OCI-LY1 (cell line): ENCODE measurements around the gene GSG1L.

Experiments used
- CTCF ChIP-seq: fragments of 200-600 bp; sonication (generic), shearing (Covaris generic); IDR thresholded peaks from 2 replicates; pipeline ENCODE4 v1.5.1; 2017; ENCODE audit warnings: mild to moderate bottlenecking, antibody characterized with exemption, low read length, moderate library complexity, mixed read lengths
- EZH2 ChIP-seq: fragments of 200-600 bp; sonication (generic), shearing (Covaris generic); IDR thresholded peaks from 2 replicates; pipeline ENCODE4 v1.8.0; 2017; ENCODE audit warnings: borderline replicate concordance, mixed run types, mild to moderate bottlenecking, antibody characterized with exemption, low read length, moderate library complexity, mixed read lengths

GRCh38 chr16:28110479-28110878 lies 47.0 kb upstream of the GSG1L start:
- TF ChIP-seq CTCF (no peak), EZH2 (no peak)
